ENCODE data around the gene FADD. TPM values are rescaled to one million over a fixed set of nuclear protein-coding genes. Genes with fewer than 3 reads are reported as not detected.

FADD gene
- polyA plus RNA-seq, 1 donor (not counting 4 experiments of a cell fraction or from before 2014, with no cell fraction given) = 33.7 TPM

- Histone ChIP-seq H3K4me1 (ENCODE audit: control insufficient read depth, extremely low read depth, insufficient read depth, low read length) (peaks cover 3% of the 10 kb centered on the region), H3K36me3 (ENCODE audit: control insufficient read depth in 2 of 2, extremely low read depth in 1 of 2, insufficient read depth in 2 of 2, low read length in 2 of 2) (no peaks in the 10 kb centered on the region), H3K4me3 (ENCODE audit: control insufficient read depth in 2 of 3, extremely low read depth in 1 of 3, insufficient read depth in 2 of 3, low read depth in 1 of 3, low read length in 3 of 3) (no peak overlapping the region), H3K79me2 (ENCODE audit: control insufficient read depth, insufficient read depth, low read length) (no peaks in the 10 kb centered on the region), H3K4me2 (ENCODE audit: control insufficient read depth, extremely low read depth, insufficient read depth, low read depth, low read length) (no peak overlapping the region), H3K27ac (ENCODE audit: control insufficient read depth, insufficient read depth, low read length) (no peak overlapping the region), H4K20me1 (ENCODE audit: control insufficient read depth, extremely low read depth, insufficient read depth, low read length) (no peaks in the 10 kb centered on the region), H3K9me3 (ENCODE audit: control insufficient read depth, low read depth, low read length) (no peaks in the 10 kb centered on the region), H2AFZ (ENCODE audit: control insufficient read depth, low read length) (no peak overlapping the region), H3K27me3 (ENCODE audit: control insufficient read depth, extremely low read depth, insufficient read depth, low read length) (no peaks in the 10 kb centered on the region), H3K9ac (ENCODE audit: control insufficient read depth, extremely low read depth, insufficient read depth, low read length) (no peak overlapping the region), H3K9me1 (ENCODE audit: control insufficient read depth, extremely low read depth, insufficient read depth, low read length) (no peaks in the 10 kb centered on the region)
- TF ChIP-seq, protein P1, sequence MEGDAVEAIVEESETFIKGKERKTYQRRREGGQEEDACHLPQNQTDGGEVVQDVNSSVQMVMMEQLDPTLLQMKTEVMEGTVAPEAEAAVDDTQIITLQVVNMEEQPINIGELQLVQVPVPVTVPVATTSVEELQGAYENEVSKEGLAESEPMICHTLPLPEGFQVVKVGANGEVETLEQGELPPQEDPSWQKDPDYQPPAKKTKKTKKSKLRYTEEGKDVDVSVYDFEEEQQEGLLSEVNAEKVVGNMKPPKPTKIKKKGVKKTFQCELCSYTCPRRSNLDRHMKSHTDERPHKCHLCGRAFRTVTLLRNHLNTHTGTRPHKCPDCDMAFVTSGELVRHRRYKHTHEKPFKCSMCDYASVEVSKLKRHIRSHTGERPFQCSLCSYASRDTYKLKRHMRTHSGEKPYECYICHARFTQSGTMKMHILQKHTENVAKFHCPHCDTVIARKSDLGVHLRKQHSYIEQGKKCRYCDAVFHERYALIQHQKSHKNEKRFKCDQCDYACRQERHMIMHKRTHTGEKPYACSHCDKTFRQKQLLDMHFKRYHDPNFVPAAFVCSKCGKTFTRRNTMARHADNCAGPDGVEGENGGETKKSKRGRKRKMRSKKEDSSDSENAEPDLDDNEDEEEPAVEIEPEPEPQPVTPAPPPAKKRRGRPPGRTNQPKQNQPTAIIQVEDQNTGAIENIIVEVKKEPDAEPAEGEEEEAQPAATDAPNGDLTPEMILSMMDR (optimal IDR thresholded peaks at IDR 0.05 in 1 of 3, IDR thresholded peaks at IDR 0.05 in 1 of 3, conservative IDR thresholded peaks at IDR 0.05 in 1 of 3; ENCODE audit: extremely low read depth in 1 of 3, insufficient read depth in 2 of 3, low read length in 3 of 3) = no peak
- no peak for TF ChIP-seq EZH2 (IDR thresholded peaks at IDR 0.05; ENCODE audit: low read length)
- dilution Hi-C loops (cut with MboI; ENCODE audit: extremely low pct_ligation_motif_present, low sequenced_read_pairs) = loop anchor here (5.0 kb wide), 1 partner anchor 68 kb away; no protein-coding TSS in a partner anchor
- no peak for DNase-seq (ENCODE audit: low read depth, low spot score)
- FAIRE-seq = no peak
These were observed 30.9 kb downstream of the FADD start for GRCh38 chr11:70233962-70234361.

DNA sequence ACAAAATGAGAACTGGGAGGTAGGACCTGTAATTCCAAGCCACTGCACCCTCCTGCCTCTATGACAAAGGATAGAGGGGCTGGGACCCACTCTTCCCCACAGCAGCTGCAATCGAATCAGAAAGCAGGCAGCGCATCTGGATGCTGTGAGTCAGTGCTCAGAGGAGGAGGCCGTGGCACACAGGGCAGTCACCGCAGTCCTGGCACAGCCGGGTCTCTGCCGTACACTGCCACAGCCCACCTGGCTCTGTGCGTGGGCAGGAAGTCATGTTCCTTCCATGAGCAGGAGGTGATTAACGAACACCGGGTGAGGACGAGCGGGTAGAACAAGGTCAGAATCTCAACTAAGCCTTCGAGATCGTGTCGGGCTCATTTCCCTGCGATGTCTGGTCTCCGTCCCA is 37.2 kb downstream of the FADD start:
- DNase-seq (ENCODE audit: low read depth, low spot score) (no peak), FAIRE-seq (no peak)
- dilution Hi-C loops (cut with MboI; ENCODE audit: extremely low pct_ligation_motif_present, low sequenced_read_pairs) = no loop called here
- Histone ChIP-seq H3K9me3 (ENCODE audit: control insufficient read depth, low read depth, low read length) (no peaks in the 10 kb centered on the region), H3K27me3 (ENCODE audit: control insufficient read depth, extremely low read depth, insufficient read depth, low read length) (peaks cover 5% of the 10 kb centered on the region), H3K4me2 (ENCODE audit: control insufficient read depth, extremely low read depth, insufficient read depth, low read depth, low read length) (no peak overlapping the region), H3K4me3 (ENCODE audit: control insufficient read depth in 2 of 3, extremely low read depth in 1 of 3, insufficient read depth in 2 of 3, low read depth in 1 of 3, low read length in 3 of 3) (no peak overlapping the region), H3K27ac (ENCODE audit: control insufficient read depth, insufficient read depth, low read length) (no peak overlapping the region), H3K4me1 (ENCODE audit: control insufficient read depth, extremely low read depth, insufficient read depth, low read length) (no peaks in the 10 kb centered on the region), H3K9me1 (ENCODE audit: control insufficient read depth, extremely low read depth, insufficient read depth, low read length) (no peaks in the 10 kb centered on the region), H3K79me2 (ENCODE audit: control insufficient read depth, insufficient read depth, low read length) (no peaks in the 10 kb centered on the region), H2AFZ (ENCODE audit: control insufficient read depth, low read length) (no peak overlapping the region), H3K36me3 (ENCODE audit: control insufficient read depth in 2 of 2, extremely low read depth in 1 of 2, insufficient read depth in 2 of 2, low read length in 2 of 2) (no peaks in the 10 kb centered on the region), H4K20me1 (ENCODE audit: control insufficient read depth, extremely low read depth, insufficient read depth, low read length) (no peaks in the 10 kb centered on the region), H3K9ac (ENCODE audit: control insufficient read depth, extremely low read depth, insufficient read depth, low read length) (no peak overlapping the region)
- TF ChIP-seq EZH2 (IDR thresholded peaks at IDR 0.05; ENCODE audit: low read length) = no peak
- TF ChIP-seq, protein P1 (optimal IDR thresholded peaks at IDR 0.05 in 1 of 3, IDR thresholded peaks at IDR 0.05 in 1 of 3, conservative IDR thresholded peaks at IDR 0.05 in 1 of 3; ENCODE audit: extremely low read depth in 1 of 3, insufficient read depth in 2 of 3, low read length in 3 of 3) = no peak

All from keratinocyte (primary cell).